ENCODE results near the gene GCHFR.

GCHFR gene

GRCh38 chr15:40763801-40764628 lies at the start of gene GCHFR:
GCHFR (plus strand) TSS chr15:40764068; CDS start chr15:40764181, 113 bp downstream.
- DNase-seq (ENCODE audit: insufficient read length, low spot score) (no peak), FAIRE-seq (no peak)
- no peak for TF ChIP-seq CTCF (IDR thresholded peaks at IDR 0.05; ENCODE audit: insufficient read depth, missing control alignments)

GRCh38 chr15:40714144-40714543 lies 49.7 kb upstream of the GCHFR start:
- FAIRE-seq = no peak
- no peak for TF ChIP-seq CTCF (IDR thresholded peaks at IDR 0.05; ENCODE audit: insufficient read depth, missing control alignments)

DNA sequence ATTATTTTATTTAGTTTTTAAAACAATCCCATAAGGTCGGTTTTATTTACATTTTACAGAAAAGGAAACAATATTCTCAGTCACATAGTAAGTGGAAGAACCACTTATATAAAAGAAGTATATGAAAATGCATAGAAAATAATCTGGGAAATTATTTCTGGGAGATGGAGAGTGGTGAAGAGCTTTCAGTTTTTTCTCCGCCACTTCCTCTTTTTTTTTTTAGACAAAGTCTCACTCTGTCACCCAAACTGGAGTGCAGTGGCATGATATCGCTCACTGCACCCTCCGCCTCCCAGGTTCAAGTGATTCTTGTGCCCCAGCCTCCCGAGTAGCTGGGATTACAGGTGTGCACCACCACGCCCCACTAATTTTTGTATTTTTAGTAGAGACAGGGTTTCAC lies 47.7 kb upstream of the GCHFR start:
- TF ChIP-seq CTCF (IDR thresholded peaks at IDR 0.05; ENCODE audit: insufficient read depth, missing control alignments) = no peak
- FAIRE-seq (no peak), DNase-seq (ENCODE audit: insufficient read length, low spot score) (no peak)

More at GRCh38 chr15:40714144-40714543, 49.7 kb upstream of the GCHFR start:
- DNase-seq (ENCODE audit: insufficient read length, low spot score) = no peak

GRCh38 chr15:40721701-40722100 lies 42.2 kb upstream of the GCHFR start:
- no peak for TF ChIP-seq CTCF (IDR thresholded peaks at IDR 0.05; ENCODE audit: insufficient read depth, missing control alignments)
- FAIRE-seq (no peak), DNase-seq (ENCODE audit: insufficient read length, low spot score) (no peak)

- no peak for TF ChIP-seq CTCF (IDR thresholded peaks at IDR 0.05; ENCODE audit: insufficient read depth, missing control alignments)
- DNase-seq (ENCODE audit: insufficient read length, low spot score) = no peak
- no peak for FAIRE-seq
Measured at GRCh38 chr15:40722354-40722753, 41.5 kb upstream of the GCHFR start.

DNA sequence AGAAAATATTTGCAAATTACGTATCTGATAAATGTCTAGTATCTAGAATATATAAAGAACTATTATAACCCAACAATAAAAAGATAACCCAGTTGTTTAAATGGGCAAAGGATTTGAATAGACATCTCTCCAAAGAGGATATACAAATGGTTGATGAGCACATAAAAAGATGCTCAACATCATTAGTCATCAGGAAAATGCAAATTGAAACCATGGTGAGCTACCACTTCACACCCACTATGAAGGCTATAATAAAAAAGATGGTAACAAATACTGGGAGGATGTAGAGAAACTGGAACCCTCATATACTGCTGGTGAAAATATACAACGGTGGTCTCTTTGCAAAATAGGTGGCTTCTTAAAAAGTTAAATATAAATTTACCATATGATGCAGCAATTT lies 40.9 kb upstream of the GCHFR start:
- FAIRE-seq (no peak), DNase-seq (ENCODE audit: insufficient read length, low spot score) (no peak)
- TF ChIP-seq CTCF (IDR thresholded peaks at IDR 0.05; ENCODE audit: insufficient read depth, missing control alignments) = no peak

GRCh38 chr15:40723919-40724318 lies 39.9 kb upstream of the GCHFR start:
- DNase-seq (ENCODE audit: insufficient read length, low spot score) = no peak
- TF ChIP-seq CTCF (IDR thresholded peaks at IDR 0.05; ENCODE audit: insufficient read depth, missing control alignments) = no peak
- FAIRE-seq = no peak

Measured in D721Med (cell line).